ENCODE data around the gene CFAP410. TPM values are rescaled to one million over a fixed set of nuclear protein-coding genes. Genes with fewer than 3 reads are reported as not detected.

CFAP410 gene
- total and polyA plus RNA-seq, 2 of the 8 experiments (the other 6 are each of a cell fraction or from before 2014, with no cell fraction given), result 10.6 to 12.0 TPM

DNA sequence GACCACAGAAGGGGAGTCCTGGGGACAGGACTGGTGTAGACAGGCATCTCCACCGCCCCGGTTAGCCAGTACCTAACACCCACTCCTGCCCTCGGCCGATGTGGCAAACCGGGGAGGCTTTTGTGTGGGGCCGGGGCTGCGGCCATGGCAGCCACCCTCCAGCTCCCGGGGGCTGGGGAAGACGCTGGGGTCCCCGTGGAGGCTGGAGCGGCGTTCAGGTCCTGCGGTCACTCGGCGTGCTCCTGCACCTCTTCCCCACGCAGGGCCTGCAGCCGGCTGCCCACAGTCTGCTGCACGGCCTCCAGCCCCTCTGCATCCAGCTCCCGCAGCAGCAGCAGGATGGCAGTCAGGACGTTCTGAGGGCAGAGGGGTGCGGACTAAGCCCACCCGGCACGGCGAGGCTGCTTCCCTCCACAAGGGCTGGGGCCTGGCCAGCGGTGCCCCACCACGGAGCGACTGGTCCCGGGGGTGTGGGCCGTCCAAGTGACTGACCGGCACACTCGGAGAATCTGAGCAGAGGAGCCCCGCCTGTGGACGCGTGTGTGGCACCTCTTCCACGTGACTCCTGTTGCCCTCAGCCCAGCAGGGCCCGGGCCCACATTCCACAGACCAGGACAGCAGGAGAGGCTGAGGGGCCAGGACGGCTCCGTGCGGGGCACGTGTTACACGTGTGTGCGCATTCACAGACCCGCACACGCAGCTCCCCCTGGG lies 9.1 kb downstream of the CFAP410 start:
- H3K23ac ChIP-seq (ENCODE audit: insufficient read length), result no peak overlapping the region
- H2AK5ac ChIP-seq (ENCODE audit: low read depth, low read length), result no peak overlapping the region
- H2BK5ac ChIP-seq (ENCODE audit: low read depth, low read length), result no peak overlapping the region
- FAIRE-seq (no peak), DNase-seq (ENCODE audit: low read depth in 1 of 2, low spot score in 2 of 2) (no peak)
- no peaks in the 10 kb centered on the region for H3K27me3 ChIP-seq (replicated peaks in 1 of 4; ENCODE audit: control insufficient read depth in 3 of 4, extremely low read depth in 1 of 4, insufficient read depth in 3 of 4, low read length in 3 of 4)
- no peaks in the 10 kb centered on the region for H3K23me2 ChIP-seq (ENCODE audit: low read depth, low read length)
- no peak overlapping the region for H2AFZ ChIP-seq (ENCODE audit: low read length)
- CTCF ChIA-PET (ENCODE audit: partially characterized antibody), result interaction anchor here (0.6 to 1.6 kb wide), 8 partner anchors 11 to 439 kb away, joined by 3 to 5 read pairs (median 4); no protein-coding TSS in a partner anchor
- no peak overlapping the region for H3K4ac ChIP-seq (replicated peaks; ENCODE audit: insufficient read length, low read depth, low read length)
- TF ChIP-seq POLR2AphosphoS5 (IDR thresholded peaks at IDR 0.05; ENCODE audit: low read depth, low read length) (peak; percentile 14), SIRT6 (IDR thresholded peaks at IDR 0.05; ENCODE audit: low read length) (no peak), TCF12 (IDR thresholded peaks at IDR 0.05; ENCODE audit: low read depth, low read length) (no peak)
- H3K79me2 ChIP-seq (ENCODE audit: control insufficient read depth in 1 of 2, insufficient read depth in 2 of 2, low read length in 2 of 2), result no peaks in the 10 kb centered on the region
- H4K20me1 ChIP-seq (replicated peaks in 1 of 2; ENCODE audit: control insufficient read depth in 1 of 2, insufficient read depth in 2 of 2, low read length in 2 of 2), result peaks cover 0 to 6% of the 10 kb centered on the region in 2 experiments
- H3K56ac ChIP-seq (replicated peaks; ENCODE audit: insufficient read length, low read depth, low read length), result no peak overlapping the region
- no peaks in the 10 kb centered on the region for H3K79me1 ChIP-seq (ENCODE audit: low read depth, low read length)
- POLR2A ChIA-PET (ENCODE audit: partially characterized antibody), result interaction anchor here (1.6 to 1.7 kb wide), 4 partner anchors 11 to 21 kb away, joined by 4 to 8 read pairs (median 6); no protein-coding TSS in a partner anchor
- peaks cover 0 to 8% (median 0%) of the 10 kb centered on the region in 4 experiments; a peak in 2 of 8 replicates for H3K36me3 ChIP-seq (ENCODE audit: control insufficient read depth in 2 of 4, insufficient read depth in 4 of 4, low read length in 3 of 4)
- no peaks in the 10 kb centered on the region for H3K4me1 ChIP-seq (replicated peaks in 1 of 4; ENCODE audit: control insufficient read depth in 3 of 4, insufficient read depth in 4 of 4, low read length in 3 of 4)
- no peak overlapping the region; the same call in 1 of the 2 replicates for H4K8ac ChIP-seq (ENCODE audit: extremely low read depth, insufficient read depth, low read length)
- no peak overlapping the region for H3K4me3 ChIP-seq (ENCODE audit: extremely low read depth in 1 of 4, insufficient read depth in 2 of 4, low read depth in 3 of 4, low read length in 4 of 4)
- H3K18ac ChIP-seq (ENCODE audit: extremely low read depth, low read length), result no peak overlapping the region; the same call in 1 of the 2 replicates
- no peak overlapping the region for H2BK20ac ChIP-seq (ENCODE audit: low read length)
- no peak overlapping the region for H3K4me2 ChIP-seq (ENCODE audit: insufficient read depth in 1 of 2, low read depth in 2 of 2, low read length in 2 of 2)
- 90% methylated on average over 41 of the region's 44 CpGs; no CpG with 5 or more reads in 1 of the 2 experiments for WGBS, 2 experiments (ENCODE audit: extremely low coverage in 1 of 2, insufficient coverage in 1 of 2, insufficient read length in 1 of 2, insufficient replicate concordance in 2 of 2, low coverage in 1 of 2, low lambda C conversion rate in 2 of 2, missing lambda C conversion rate in 1 of 2)
- no peaks in the 10 kb centered on the region for H3K9me3 ChIP-seq (ENCODE audit: insufficient read depth in 2 of 2, low read depth in 1 of 2, low read length in 1 of 2)
- no peak overlapping the region for H4K91ac ChIP-seq (replicated peaks; ENCODE audit: insufficient read length, low read length)
- no peak overlapping the region for H3K9ac ChIP-seq (replicated peaks in 1 of 4; ENCODE audit: extremely low read depth in 1 of 4, low read depth in 3 of 4, low read length in 3 of 4)
- no peak overlapping the region for H4K5ac ChIP-seq (ENCODE audit: insufficient read length, low read depth, low read length)
- no peak overlapping the region for H2BK12ac ChIP-seq (ENCODE audit: low read depth, low read length)
- no peak overlapping the region for H2BK120ac ChIP-seq (replicated peaks; ENCODE audit: low read depth, low read length)
- H2BK15ac ChIP-seq (ENCODE audit: low read length), result no peak overlapping the region
- H3K27ac ChIP-seq (ENCODE audit: low read depth, low read length), result no peak overlapping the region
- H3K14ac ChIP-seq (ENCODE audit: insufficient read length), result no peak overlapping the region

All from H1 (cell line).